GM08714 (cell line): ENCODE results near the gene UNC13D.
A peak's percentile ranks its signal among the peaks of the same experiment; 100 is the strongest.

Experiments
- H3K4me3 ChIP-seq: fragments of 200-500 bp; sonication (Bioruptor generic); 2 replicates; pipeline ENCODE4 v1.5.1; 2014; ENCODE audit warnings: mild to moderate bottlenecking, low read length, inconsistent platforms
- ZNF274 ChIP-seq: IDR thresholded peaks from 2 replicates; pipeline ENCODE4 v1.6.1; 2012; ENCODE audit warnings: mild to moderate bottlenecking, low read depth, low read length

The UNC13D gene

GRCh38 chr17:75809631-75810111 is 34.5 kb downstream of the UNC13D start:
- no peak overlapping the region for H3K4me3 ChIP-seq
- TF ChIP-seq ZNF274: no peak

DNA sequence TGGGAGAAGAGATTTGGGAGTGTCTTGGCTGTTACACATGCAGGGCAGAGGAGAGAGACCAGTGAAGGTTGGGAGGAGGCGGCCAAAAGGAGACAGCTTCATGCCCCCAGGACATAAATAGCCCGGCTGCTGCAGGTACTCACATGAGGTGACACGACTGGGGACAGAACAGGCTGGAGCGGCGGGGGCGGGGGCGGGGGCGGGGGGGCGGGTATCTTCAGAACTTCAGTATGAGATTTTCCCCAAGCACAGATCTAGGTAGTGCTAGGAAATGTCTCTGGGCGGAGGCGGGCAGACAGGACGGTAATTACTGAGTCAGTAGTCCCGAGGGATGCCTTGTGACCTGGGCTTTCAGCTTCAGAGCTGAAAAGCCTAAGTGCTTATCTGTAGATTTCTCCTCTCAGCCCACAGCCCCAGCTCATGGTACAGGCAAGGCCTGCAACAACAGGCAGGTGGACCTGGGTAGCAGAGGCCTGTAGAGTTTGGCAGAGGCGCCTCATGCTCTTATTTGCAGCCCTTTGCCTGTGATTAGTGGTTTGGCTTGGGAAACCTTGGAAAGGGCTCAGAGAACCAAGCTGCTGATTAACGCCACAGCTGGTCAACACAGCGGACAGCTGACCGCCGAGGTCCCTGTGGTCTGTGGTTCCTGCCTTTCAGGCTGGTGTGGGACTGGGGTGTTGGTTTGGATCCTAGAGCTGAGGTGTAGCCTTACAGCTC is 35.1 kb downstream of the UNC13D start:
- no peak for TF ChIP-seq ZNF274
- H3K4me3 ChIP-seq: no peak overlapping the region

GRCh38 chr17:75808549-75808904 is 35.7 kb downstream of the UNC13D start:
- no peak overlapping the region for H3K4me3 ChIP-seq
- no peak for TF ChIP-seq ZNF274

- no peak for TF ChIP-seq ZNF274
- no peak overlapping the region for H3K4me3 ChIP-seq
Measured at GRCh38 chr17:75807861-75808260, 36.3 kb downstream of the UNC13D start.

- TF ChIP-seq ZNF274: no peak
Measured at GRCh38 chr17:75806822-75807500, 37.2 kb downstream of the UNC13D start.

DNA sequence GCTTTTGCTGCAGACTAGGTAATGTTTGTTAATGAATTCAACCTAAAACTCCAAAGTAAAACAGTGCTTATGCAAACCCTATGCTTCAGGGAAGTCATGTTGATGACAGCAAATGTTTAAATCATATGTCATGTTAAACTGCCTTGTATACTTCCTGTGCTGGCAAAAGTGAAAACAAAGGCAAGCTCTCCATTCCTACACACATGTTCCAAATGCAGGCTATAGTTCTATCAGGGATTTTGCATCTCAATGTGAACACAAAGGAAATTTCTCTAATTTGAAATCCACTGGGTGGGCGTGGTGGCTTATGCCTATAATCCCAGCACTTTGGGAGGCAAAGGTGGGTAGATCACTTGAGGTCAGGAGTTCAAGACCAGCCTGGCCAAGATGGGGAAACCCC is 40.3 kb downstream of the UNC13D start:
- no peak overlapping the region for H3K4me3 ChIP-seq
- TF ChIP-seq ZNF274: no peak

More at GRCh38 chr17:75806822-75807500, 37.2 kb downstream of the UNC13D start:
- H3K4me3 ChIP-seq: no peak overlapping the region

DNA sequence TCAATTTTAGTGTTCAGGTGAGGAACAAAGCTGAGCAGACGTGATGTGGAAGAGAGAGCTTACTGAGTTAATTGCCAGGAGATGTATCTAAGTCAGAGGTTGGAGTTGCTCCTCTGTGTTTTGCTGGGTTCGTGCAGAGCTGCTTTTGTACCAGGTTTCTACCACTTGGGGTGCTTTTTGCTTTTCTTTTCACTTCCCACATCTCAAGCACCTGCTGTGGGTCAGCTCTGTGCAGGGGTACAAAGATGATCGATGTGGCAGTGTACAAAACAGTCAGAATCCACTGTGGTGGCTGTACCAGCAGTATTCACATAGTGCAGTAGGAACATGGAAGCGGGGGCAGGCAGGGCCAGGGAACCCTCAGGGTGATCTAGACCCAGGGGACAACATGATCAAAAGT is 44.8 kb downstream of the UNC13D start:
- H3K4me3 ChIP-seq: no peak overlapping the region
- TF ChIP-seq ZNF274: no peak

DNA sequence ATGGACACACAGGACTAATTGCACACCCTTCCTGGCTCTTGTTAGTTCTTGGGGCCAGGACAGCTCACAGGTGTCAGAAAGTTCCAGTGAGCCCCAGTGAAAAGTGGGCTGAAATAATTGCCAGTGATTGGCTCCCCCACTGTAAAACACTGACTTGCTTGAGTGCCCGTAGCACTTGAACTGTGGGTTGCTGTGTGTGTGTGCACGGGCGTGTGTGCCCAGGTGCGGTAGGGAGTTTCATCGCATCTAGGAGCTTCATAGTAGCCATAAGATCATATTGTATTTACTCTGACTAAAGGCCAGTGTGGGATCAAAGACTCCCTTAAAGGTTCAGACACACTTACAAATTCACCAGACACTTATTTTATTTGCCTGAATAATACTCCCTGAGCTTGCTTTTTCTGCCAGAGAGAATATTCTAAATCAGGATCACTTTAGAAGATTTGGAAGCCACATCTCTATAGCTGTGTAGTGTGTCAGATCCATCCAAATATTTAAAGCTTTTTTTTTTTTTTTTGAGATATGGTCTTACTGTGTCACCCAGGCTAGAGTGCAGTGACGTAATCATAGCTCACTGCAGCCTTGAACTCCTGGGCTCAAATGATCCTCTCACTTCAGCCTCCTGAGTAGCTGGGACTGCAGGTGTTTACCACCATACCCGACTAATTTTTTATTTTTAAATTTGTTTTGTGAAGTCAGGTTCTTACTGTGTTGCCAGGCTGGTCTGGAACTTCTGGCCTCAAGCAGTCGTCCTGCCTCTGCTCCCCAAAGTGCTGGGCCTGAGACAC is 48.2 kb downstream of the UNC13D start:
- no peak for TF ChIP-seq ZNF274
- H3K4me3 ChIP-seq: no peak overlapping the region

- TF ChIP-seq ZNF274: no peak
- no peak overlapping the region for H3K4me3 ChIP-seq
Measured at GRCh38 chr17:75793460-75793859, 50.7 kb downstream of the UNC13D start.

GRCh38 chr17:75791254-75791653 is 53.0 kb downstream of the UNC13D start:
- no peak overlapping the region for H3K4me3 ChIP-seq
- TF ChIP-seq ZNF274: no peak

GRCh38 chr17:75785016-75785890 is 59.0 kb downstream of the UNC13D start:
- no peak for TF ChIP-seq ZNF274
- H3K4me3 ChIP-seq: peak overlapping the region; percentile 77

- peak within 1 kb of the TSS; percentile 77 for H3K4me3 ChIP-seq
- TF ChIP-seq ZNF274: no peak
Measured at GRCh38 chr17:75784473-75785015, 59.7 kb downstream of the UNC13D start, which contains the start of gene UNK. TSS of gene UNK (plus strand) at chr17:75784806. CDS start at chr17:75784881, 75 bp downstream.

- peak overlapping the region; percentile 65; the same call in 1 of the 2 replicates for H3K4me3 ChIP-seq
- no peak for TF ChIP-seq ZNF274
Measured at GRCh38 chr17:75783803-75784472, 60.3 kb downstream of the UNC13D start.
